A673 (cell line): Measurements from ENCODE around the gene KIF5C. TPM values are rescaled to one million over a fixed set of nuclear protein-coding genes. Genes with fewer than 3 reads are reported as not detected.

Source experiments
- BruUV-seq: library from RNA; stranded (reverse); fragments of 400-500 nt; replicated peaks from 2 replicates; lab custom pipeline; 2021; lab: Mats Ljungman, UMichigan
- CTCF ChIA-PET: fragments of 300-600 bp; sonication (Branson Sonifier 250); formaldehyde crosslinking; loops from one replicate; lab custom pipeline; 2022; ENCODE audit warnings: antibody characterized with exemption; lab: Charles Lee
- POLR2A ChIA-PET: fragments of 300-600 bp; sonication (Branson Sonifier 250); formaldehyde crosslinking; loops from one replicate; lab custom pipeline; 2022; ENCODE audit warnings: antibody characterized with exemption; ENCODE audit not compliant: low non-redundant PET; lab: Charles Lee
- DNase-seq: peaks from one replicate; pipeline ENCODE4 v3.0.0-alpha.2; 2015; ENCODE audit warnings: low spot score
- H3K27ac ChIP-seq: fragments of 200-600 bp; sonication (generic); 2 replicates; pipeline ENCODE4 v1.5.1; 2016; ENCODE audit warnings: mixed run types, low read depth, mild to moderate bottlenecking, mixed read lengths, antibody characterized with exemption, low read length; ENCODE audit not compliant: poor library complexity, severe bottlenecking
- H3K27me3 ChIP-seq: fragments of 200-600 bp; sonication (generic); replicated peaks from 2 replicates; pipeline ENCODE4 v1.6.1; 2017; ENCODE audit warnings: mixed run types, low read depth, mild to moderate bottlenecking, mixed read lengths, antibody characterized with exemption, low read length; ENCODE audit not compliant: insufficient read depth, poor library complexity
- H3K36me3 ChIP-seq: fragments of 200-600 bp; sonication (generic); 2 replicates; pipeline ENCODE4 v1.6.1; 2016; ENCODE audit warnings: mixed run types, mild to moderate bottlenecking, mixed read lengths, antibody characterized with exemption, low read length; ENCODE audit not compliant: insufficient read depth, poor library complexity, severe bottlenecking
- H3K4me1 ChIP-seq: fragments of 200-600 bp; sonication (generic); 2 replicates; pipeline ENCODE4 v1.6.1; 2017; ENCODE audit warnings: mixed run types, mild to moderate bottlenecking, mixed read lengths, antibody characterized with exemption, low read length; ENCODE audit not compliant: insufficient read depth, poor library complexity, severe bottlenecking
- H3K4me3 ChIP-seq: fragments of 200-600 bp; sonication (generic); 2 replicates; pipeline ENCODE4 v1.5.1; 2016; ENCODE audit warnings: low read depth, mixed run types, mild to moderate bottlenecking, mixed read lengths, low read length; ENCODE audit not compliant: poor library complexity, severe bottlenecking
- H3K9me3 ChIP-seq: fragments of 200-600 bp; sonication (generic); 2 replicates; pipeline ENCODE4 v1.6.1; 2016; ENCODE audit warnings: mixed run types, low read depth, mild to moderate bottlenecking, mixed read lengths, antibody characterized with exemption, low read length; ENCODE audit not compliant: poor library complexity, severe bottlenecking
- EZH2 ChIP-seq: fragments of 200-600 bp; sonication (generic); IDR thresholded peaks from 2 replicates; pipeline ENCODE4 v1.6.1; 2017; ENCODE audit warnings: borderline replicate concordance, low read depth, mild to moderate bottlenecking, mixed read lengths, antibody characterized with exemption, low read length; ENCODE audit not compliant: poor library complexity, severe bottlenecking
- intact Hi-C: fragments of 100-400 bp; cut with micrococcal nuclease; formaldehyde crosslinking; loops from one replicate; pipeline ENCODE4 v1.10.0; 2022; ENCODE audit not compliant: unreplicated experiment
- total RNA-seq: library from RNA; stranded (reverse); gene quantifications from 2 replicates; pipeline ENCODE4 v1.2.3, GENCODE V29; 2021
- TF ChIP-seq, protein P1 (sequence below): fragments of 300-800, 200-600 bp; sonication (generic); conservative IDR thresholded peaks from 2 replicates; pipeline ENCODE4 v1.5.1; 2017; ENCODE audit warnings: low read depth, mild to moderate bottlenecking, antibody characterized with exemption, low read length, moderate library complexity, mixed read lengths

Gene KIF5C
- total RNA-seq, 1 experiment from 2014 or later = 0.58 TPM

DNA sequence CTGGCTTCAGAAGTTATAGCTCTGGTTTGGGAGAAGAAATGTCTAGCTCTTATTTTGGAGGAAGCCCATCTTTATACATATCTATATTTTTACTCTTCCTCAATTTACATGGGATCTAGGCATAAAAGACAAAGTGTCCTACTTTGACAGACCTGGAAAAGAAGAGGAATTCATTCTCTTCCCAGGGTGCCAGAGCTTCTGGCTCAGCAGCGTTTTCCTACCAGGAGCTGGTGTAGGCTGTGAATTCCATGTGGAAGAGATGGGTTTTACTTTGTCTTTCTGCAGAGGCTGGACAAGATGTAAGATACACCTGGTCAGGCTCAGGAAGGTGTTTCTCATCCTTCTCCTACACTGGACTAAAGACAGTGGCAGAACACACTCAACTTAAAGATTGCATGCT is 113.3 kb downstream of the KIF5C start:
- H3K9me3 ChIP-seq = no peaks in the 10 kb centered on the region
- H3K4me3 ChIP-seq = no peak overlapping the region
- POLR2A ChIA-PET = no interaction called here
- H3K27me3 ChIP-seq = no peaks in the 10 kb centered on the region
- no peak overlapping the region for H3K27ac ChIP-seq
- no peaks in the 10 kb centered on the region for H3K36me3 ChIP-seq
- DNase-seq = no peak
- TF ChIP-seq, protein P1, sequence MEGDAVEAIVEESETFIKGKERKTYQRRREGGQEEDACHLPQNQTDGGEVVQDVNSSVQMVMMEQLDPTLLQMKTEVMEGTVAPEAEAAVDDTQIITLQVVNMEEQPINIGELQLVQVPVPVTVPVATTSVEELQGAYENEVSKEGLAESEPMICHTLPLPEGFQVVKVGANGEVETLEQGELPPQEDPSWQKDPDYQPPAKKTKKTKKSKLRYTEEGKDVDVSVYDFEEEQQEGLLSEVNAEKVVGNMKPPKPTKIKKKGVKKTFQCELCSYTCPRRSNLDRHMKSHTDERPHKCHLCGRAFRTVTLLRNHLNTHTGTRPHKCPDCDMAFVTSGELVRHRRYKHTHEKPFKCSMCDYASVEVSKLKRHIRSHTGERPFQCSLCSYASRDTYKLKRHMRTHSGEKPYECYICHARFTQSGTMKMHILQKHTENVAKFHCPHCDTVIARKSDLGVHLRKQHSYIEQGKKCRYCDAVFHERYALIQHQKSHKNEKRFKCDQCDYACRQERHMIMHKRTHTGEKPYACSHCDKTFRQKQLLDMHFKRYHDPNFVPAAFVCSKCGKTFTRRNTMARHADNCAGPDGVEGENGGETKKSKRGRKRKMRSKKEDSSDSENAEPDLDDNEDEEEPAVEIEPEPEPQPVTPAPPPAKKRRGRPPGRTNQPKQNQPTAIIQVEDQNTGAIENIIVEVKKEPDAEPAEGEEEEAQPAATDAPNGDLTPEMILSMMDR = no peak
- no peak for TF ChIP-seq EZH2
- no peaks in the 10 kb centered on the region for H3K4me1 ChIP-seq
- intact Hi-C loops = loop anchor here (10.0 kb wide), 1 partner anchor 474 kb away; no protein-coding TSS in a partner anchor
- BruUV-seq = no TSS peak
- CTCF ChIA-PET = interaction anchor here (0.7 kb wide), 1 partner anchor 1011 kb away, joined by 3 read pairs; no protein-coding TSS in a partner anchor

DNA sequence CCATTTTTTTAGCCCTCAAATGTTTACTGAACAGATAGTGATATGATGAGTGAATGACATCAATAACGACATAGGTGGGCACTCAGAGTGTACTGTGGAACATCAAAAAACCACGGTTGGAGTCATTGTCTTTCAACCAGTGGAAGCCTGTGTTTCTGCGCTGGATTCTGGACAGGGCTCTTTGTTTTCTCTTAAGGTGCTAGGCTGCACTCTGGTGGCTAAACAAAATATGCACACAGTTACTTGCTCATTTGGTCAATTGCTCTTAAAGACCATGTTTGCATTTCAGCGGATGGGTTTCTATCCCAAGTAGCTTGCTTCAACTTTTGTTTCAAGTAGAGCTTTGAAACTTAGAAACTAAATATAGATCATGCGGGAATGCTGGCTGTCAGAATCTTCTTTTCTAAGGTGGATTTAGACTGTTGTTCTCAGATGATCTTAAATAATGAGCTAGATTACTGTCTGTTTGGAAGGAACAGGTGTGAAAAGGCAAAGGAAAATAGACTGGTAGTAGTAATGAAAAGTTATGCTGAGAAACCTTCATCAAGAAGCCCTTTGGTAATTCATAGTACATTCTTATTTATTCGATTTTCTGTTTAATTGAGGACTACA is 115.0 kb downstream of the KIF5C start:
- BruUV-seq = no TSS peak

DNA sequence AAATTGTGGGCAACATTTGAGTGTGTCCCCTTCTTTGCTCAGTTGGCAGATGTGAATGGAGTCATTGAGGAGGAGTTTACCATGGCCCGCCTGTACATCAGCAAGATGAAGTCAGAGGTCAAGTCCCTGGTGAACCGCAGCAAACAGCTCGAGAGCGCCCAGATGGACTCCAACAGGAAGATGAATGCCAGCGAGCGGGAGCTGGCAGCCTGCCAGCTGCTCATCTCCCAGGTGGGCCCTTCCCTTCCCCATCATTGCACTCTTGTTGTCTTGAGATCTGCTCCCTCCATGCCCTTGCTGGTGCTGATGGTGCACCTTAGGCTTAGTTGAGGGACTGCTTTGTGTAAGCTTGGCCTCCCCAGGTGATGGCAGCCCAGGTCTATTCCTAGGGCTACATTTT is 115.9 kb downstream of the KIF5C start:
- no peak for DNase-seq
- POLR2A ChIA-PET = no interaction called here
- Histone ChIP-seq H3K4me3 (no peak overlapping the region), H3K36me3 (no peaks in the 10 kb centered on the region), H3K27me3 (no peaks in the 10 kb centered on the region), H3K27ac (no peak overlapping the region), H3K4me1 (no peaks in the 10 kb centered on the region), H3K9me3 (no peaks in the 10 kb centered on the region)
- no TSS peak for BruUV-seq
- no peak for TF ChIP-seq EZH2
- TF ChIP-seq, protein P1 = no peak
- intact Hi-C loops = loop anchor here (2.0 to 5.0 kb wide), 5 partner anchors 64 to 1054 kb away; no protein-coding TSS in a partner anchor
- CTCF ChIA-PET = no interaction called here

More for the DNA sequence above, 115.0 kb downstream of the KIF5C start:
- peak; percentile 80 for DNase-seq
- ChIA-PET CTCF (no interaction called here), POLR2A (no interaction called here)
- Histone ChIP-seq H3K9me3 (no peaks in the 10 kb centered on the region), H3K36me3 (no peaks in the 10 kb centered on the region), H3K4me3 (no peak overlapping the region), H3K27ac (no peak overlapping the region), H3K4me1 (no peaks in the 10 kb centered on the region), H3K27me3 (no peaks in the 10 kb centered on the region)
- TF ChIP-seq EZH2 = no peak
- TF ChIP-seq, protein P1 = peak; percentile 73
- intact Hi-C loops = loop anchor here (2.0 to 10.0 kb wide), 6 partner anchors 63 to 1053 kb away; no protein-coding TSS in a partner anchor
